NCI-H2227 (cell line): ENCODE results near the gene RANBP3L.
"Not testable (repeated sequence)": the region's sequence is repeated elsewhere in the genome, so short reads cannot be mapped to it uniquely, and the experiment has no call there.

Experiments used
- DNase-seq: peaks from one replicate; lab custom pipeline; 2025; ENCODE audit not compliant: unreplicated experiment; lab: John Stamatoyannopoulos, UW

RANBP3L gene

GRCh38 chr5:36301858-36302603, at the start of gene RANBP3L:
Gene RANBP3L, minus strand, starts transcription at chr5:36301902. Its CDS starts 486 bp downstream, at chr5:36301416.
- DNase-seq, result no peak

- DNase-seq, result no peak
These were observed 45.4 kb upstream of the RANBP3L start for GRCh38 chr5:36346896-36347690.

GRCh38 chr5:36344899-36345298, 43.2 kb upstream of the RANBP3L start:
- DNase-seq, result no peak

DNA sequence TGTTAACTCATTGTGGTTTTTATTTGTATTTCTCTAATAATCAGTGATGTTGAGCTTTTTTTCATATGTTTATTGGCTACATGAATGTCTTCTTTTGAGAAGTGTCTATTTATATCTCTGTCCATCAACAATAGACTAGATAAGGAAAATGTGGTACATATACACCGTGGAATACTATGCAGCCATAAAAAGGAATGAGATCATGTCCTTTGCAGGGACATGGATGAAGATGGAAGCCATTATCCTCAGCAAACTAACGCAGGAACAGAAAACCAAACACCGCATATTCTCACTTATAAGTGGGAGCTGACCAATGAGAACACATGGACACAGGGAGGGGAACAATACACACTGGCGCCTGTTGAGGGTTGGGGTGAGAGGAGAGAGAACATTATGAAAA, 40.0 kb upstream of the RANBP3L start:
- DNase-seq, result not testable (repeated sequence)

- no peak for DNase-seq
These were observed 35.9 kb upstream of the RANBP3L start for GRCh38 chr5:36337597-36337996.

DNA sequence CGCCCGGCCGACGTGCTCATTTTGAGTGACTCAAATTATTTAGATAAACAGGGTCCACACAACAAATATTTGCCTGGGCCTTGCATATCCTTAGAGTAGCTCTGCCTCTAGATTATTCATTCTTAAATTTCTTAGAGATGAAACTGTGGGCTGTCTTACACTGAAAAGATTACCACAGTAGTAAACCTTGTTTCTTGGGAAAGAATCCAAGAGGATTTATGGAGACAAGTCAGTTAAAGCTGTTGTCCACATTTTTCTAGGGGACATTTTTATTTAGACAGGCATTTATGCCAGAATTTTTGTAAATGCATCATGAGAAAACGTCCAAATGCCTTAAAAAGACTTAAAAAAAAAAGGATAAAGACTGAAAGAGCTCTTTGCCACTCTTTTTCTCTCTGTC, 32.6 kb upstream of the RANBP3L start:
- DNase-seq, result no peak

DNA sequence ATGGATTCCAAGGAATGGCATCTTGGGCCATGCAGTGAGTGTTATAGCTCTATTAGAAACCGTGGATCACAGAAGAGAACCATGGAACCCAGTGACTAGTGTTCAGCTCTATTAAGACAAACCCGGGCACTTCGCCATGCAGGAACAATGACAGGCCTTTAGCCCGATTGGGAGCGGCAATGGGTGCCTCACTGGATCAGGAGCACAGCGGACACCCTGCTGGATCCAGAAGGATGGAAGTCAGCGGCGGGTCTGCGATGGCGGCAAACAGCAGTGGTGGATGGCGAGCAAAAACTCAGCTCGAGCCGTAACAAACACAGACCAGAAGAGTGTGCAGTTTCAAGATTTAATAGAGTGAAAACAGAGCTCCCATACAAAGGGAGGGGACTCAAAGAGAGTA, 31.0 kb upstream of the RANBP3L start:
- DNase-seq, result not testable (repeated sequence)

- DNase-seq, result no peak
These were observed 23.5 kb upstream of the RANBP3L start for GRCh38 chr5:36325196-36325595.

DNA sequence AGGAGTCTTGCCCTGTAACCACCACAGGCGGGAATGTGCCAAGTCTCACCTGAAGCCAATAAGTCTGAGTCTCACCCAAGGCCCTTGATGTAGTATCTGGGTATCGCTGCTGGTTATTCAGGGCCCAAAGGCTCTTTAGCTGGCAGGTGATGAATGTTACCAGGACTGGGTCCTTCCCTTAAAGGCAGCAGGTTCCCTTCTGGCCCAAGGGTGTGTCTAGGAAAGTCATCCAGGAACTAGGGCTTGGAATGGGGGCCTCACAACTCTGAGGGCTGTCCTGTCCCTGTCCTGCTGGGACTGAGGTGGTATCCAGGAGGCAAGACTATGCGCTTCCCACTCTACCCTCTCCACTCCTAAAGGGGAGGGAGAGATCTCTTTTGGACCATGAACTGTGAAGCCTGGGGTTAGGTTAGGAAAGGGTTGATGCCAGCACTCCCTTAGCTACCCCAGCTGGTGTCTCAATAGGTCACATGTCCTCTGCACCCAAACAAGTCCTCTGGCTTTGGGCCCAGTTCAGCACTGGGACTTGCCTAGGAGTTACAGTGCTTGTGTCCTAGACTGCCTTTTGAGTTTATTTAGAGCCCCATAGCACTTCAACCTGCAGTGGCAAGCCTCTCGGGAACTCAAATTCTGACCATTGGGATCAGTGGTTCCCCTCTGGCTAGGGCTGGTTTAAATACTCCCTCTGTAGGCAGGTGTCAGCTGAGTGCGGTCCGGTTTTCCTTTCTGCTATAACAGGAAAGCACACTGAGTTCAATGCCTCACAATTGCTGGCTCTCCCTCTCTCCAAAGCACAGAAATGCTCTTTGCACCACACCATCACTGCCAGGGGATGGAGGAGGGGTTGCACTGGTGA, 22.5 kb upstream of the RANBP3L start:
- no peak for DNase-seq

DNA sequence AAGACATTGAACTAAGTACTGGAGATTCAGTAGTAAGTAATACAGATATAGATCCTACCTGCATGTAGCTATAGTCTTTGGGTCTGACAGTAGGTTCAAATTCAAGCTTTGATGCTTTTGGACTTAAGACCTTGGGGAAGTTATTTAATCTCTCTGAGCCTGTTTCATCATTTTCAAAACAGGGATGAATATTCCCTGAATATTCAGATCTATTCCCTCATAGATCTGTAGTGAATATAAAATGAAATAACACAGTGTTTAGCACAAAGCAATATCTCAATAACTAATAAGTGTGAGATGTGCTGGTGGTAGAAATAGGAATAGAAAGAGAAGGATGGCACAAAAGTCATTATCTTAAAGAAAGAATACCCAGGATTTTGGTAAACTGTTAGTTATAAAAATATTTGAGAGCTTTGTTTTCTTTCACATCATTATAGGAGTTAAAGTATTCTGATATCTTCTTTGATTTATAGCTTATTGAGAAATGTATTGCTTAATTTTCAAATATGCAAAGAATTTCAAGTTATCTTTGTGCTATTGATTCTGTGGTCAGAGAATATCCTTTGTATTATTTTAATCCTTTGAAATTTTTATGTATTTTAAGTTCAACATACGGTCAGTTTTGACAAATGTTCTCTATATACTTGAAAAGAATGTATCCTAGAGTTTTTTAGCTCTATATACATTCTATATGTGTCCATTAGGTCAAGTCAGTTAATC, 11.4 kb upstream of the RANBP3L start:
- no peak for DNase-seq

DNA sequence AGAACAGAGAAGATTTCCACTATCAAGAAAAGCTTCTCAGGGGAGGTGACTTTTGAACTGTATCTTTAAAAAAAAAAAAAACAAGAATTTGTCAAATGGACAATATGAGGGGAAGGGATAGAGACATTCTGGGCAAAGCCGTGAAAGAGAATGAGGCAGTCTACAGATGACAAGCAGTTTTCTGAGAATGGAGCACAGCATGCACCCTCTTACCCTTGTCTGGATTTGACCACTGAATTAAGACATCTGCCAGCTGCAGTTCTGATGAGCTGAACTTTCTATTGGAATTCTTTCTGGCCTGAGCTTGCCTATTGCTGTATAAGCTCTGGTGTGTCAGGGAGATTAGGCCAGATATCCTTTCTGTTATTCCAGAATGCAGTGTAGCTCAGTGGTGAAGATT, 10.3 kb upstream of the RANBP3L start:
- no peak for DNase-seq

DNA sequence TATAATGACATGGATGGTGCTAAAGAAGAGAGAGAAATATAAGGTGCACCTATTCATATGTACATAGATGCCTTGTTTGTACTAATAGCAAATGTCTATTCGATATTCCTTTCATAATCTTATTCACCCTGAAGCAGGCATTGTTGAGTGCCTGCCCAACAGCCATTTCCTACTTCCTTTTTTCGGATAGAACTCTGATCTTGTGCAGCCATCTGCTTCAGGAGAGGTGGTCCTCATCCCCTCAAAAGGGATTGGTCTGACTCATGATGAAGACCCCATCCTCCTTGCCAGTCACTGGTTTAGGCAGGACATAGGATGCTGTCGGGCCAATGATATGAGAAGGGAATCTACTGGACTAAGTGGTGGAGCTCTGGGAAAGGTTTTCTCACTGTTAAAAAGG, 8.4 kb upstream of the RANBP3L start:
- no peak for DNase-seq

DNA sequence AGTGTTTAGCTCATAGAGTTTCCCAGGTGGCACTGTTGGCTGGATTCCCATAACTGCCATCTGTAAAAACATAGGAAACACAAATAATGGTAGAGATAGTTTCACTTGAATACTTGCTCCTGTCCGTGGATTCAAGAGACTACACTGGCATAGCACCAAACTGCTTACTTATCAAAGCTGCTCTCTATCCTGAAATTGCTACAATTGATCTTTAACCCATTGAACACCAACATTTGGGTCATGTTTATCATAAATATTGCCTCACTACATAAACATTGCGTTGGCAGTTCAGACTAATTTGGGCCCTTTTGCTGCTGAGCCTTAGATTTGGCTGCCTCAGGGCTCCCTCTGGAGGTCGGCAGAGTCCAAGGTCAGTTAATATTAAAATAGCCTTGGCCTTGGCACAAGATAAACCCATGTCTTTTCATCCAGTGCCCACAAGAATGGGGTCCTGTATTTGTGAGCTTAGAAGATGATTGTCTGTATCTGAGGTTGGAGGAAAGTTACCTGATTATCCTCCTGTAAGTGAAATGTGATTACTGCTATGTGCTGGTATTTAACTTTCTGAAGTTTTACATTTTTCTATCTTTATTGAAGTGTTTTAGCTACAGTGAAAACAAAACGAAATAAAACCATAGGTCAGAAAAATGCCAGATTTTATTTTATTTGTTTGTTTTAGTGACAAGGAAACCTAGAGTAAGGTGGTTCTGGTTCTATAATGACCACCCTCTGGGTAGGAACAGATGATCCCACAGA, 4.0 kb upstream of the RANBP3L start:
- DNase-seq, result peak; percentile 21

GRCh38 chr5:36304095-36304805, 2.5 kb upstream of the RANBP3L start:
- no peak for DNase-seq

- DNase-seq, result no peak
These were observed 668 bp downstream of the RANBP3L start for GRCh38 chr5:36300927-36301540.

DNA sequence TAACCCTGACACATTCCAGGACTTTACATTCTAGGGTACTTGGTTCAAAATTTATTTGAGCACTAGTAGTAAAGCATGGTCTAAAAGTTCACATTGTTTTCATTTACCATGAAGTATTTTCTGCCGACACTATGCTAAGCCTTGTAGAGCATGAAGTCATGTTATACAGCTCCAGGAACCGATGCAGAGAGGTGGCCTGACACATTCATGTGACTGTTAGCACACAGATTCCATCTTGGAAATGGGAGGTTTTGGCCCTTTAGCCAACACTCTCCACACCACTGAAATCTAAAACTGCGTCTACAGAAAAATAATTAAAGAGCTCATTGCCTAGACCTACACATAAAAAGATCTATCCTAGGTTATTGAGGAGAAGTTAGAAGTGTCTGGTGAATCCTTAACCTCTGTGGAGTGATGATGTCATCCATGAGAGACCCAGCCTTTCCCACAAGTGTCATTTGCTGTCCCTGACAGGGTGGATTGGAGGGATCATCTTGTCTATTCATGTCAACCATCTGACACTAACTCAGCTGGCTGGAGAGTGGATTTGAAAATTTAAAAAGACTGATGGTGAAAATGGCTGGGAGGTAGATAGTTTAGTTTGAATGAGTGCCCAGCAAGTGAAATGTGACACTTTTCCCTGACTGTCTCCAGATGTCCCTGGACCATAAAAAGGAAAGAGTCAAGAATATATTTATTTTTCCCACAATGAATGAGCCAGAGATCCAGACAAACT, 1.3 kb downstream of the RANBP3L start:
- DNase-seq, result no peak

GRCh38 chr5:36298552-36298951, 3.1 kb downstream of the RANBP3L start:
- DNase-seq, result no peak

DNA sequence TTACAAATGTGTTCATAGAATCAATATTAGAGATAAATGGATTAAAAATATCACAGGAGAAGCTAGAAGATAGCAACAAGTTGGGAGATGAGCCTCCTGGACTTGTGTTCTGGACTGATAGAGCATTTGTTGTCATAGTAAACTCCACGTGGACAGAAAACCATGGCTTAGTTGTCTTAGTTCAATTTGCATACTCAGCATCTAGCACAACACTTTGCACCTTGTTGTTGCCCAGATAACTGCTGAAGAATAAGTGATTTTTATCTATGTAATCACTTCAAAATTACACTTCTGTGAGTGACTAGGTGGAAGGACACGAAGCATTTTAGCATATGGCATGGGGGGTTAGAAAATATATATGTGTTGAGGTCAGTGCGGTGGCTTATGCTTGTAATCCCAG, 4.0 kb downstream of the RANBP3L start:
- no peak for DNase-seq
